ENCODE results near the gene PFKP. TPM values are rescaled to one million over a fixed set of nuclear protein-coding genes. Genes with fewer than 3 reads are reported as not detected.

The PFKP gene
- polyA plus RNA-seq, 3 donors, result 26.4 to 39.5 (median 32.8) TPM

GRCh38 chr10:3068201-3068967 lies 1.0 kb downstream of the PFKP start:
- DNase-seq, result no peak

GRCh38 chr10:3068968-3069737 lies 1.8 kb downstream of the PFKP start:
- no peak for DNase-seq

- no peak for DNase-seq
Measured at GRCh38 chr10:3069876-3070275, 2.5 kb downstream of the PFKP start.

GRCh38 chr10:3071405-3072198 lies 4.3 kb downstream of the PFKP start:
- no peak for DNase-seq

GRCh38 chr10:3072641-3073360 lies 5.5 kb downstream of the PFKP start:
- no peak for DNase-seq

- no peak for DNase-seq
Measured at GRCh38 chr10:3074145-3074665, 6.9 kb downstream of the PFKP start.

GRCh38 chr10:3074985-3075600 lies 7.7 kb downstream of the PFKP start:
- DNase-seq, result no peak

- no peak for DNase-seq
Measured at GRCh38 chr10:3076138-3076537, 8.8 kb downstream of the PFKP start.

- DNase-seq, result no peak
Measured at GRCh38 chr10:3077509-3077908, 10.2 kb downstream of the PFKP start.

GRCh38 chr10:3077940-3078630 lies 10.7 kb downstream of the PFKP start:
- no peak for DNase-seq

- DNase-seq, result no peak
Measured at GRCh38 chr10:3081383-3081981, 14.1 kb downstream of the PFKP start.

- DNase-seq, result no peak
Measured at GRCh38 chr10:3082290-3082689, 14.9 kb downstream of the PFKP start.

GRCh38 chr10:3085785-3086567 lies 18.6 kb downstream of the PFKP start:
- no peak for DNase-seq

GRCh38 chr10:3090388-3090787 lies 23.0 kb downstream of the PFKP start:
- no peak for DNase-seq

GRCh38 chr10:3090914-3091787 lies 23.8 kb downstream of the PFKP start:
- DNase-seq, result no peak

GRCh38 chr10:3091921-3092320 lies 24.6 kb downstream of the PFKP start:
- DNase-seq, result no peak

- DNase-seq, result no peak
Measured at GRCh38 chr10:3093996-3094395, 26.6 kb downstream of the PFKP start.

GRCh38 chr10:3094609-3095036 lies 27.3 kb downstream of the PFKP start:
- no peak for DNase-seq

Measured in renal pelvis (tissue), 4 donors.